ENCODE results near the gene FRS3.

Gene FRS3

DNA sequence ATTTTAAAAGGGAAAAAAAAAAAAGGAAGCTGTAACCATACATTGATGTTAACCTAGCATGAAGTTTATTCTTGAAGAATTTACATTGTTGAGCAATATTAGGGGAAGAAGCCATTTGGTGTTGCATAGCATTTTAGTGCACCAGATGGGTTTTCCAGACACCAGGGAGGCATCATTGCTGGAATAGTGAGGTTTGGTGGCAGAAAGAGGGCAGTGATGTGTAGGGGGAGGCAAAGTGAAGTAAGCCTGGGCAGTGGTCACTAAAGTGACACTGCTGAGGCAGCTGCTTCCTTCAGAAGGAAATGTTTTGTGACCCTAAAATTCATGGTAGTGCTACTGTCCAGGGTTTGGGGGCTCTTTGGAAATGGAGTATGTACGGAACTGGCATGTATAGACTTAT lies 10.3 kb upstream of the FRS3 start:
- DNase-seq: no peak

DNA sequence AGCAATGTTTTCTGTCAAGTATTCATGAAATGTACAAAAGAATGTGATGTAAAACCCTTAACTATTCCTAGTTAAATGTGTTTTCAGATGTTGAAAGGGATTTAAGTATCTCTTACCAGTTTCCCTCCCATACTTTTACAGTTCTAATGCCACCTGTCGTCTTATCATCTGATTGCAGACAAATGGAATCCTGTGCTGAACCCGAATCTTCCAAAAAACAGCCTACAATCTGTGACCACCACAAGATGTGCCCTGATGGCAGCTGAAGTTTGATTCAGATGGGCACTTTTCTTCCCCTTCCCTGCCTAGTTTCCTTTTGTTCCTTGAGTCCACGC lies 9.7 kb upstream of the FRS3 start:
- DNase-seq: no peak

DNA sequence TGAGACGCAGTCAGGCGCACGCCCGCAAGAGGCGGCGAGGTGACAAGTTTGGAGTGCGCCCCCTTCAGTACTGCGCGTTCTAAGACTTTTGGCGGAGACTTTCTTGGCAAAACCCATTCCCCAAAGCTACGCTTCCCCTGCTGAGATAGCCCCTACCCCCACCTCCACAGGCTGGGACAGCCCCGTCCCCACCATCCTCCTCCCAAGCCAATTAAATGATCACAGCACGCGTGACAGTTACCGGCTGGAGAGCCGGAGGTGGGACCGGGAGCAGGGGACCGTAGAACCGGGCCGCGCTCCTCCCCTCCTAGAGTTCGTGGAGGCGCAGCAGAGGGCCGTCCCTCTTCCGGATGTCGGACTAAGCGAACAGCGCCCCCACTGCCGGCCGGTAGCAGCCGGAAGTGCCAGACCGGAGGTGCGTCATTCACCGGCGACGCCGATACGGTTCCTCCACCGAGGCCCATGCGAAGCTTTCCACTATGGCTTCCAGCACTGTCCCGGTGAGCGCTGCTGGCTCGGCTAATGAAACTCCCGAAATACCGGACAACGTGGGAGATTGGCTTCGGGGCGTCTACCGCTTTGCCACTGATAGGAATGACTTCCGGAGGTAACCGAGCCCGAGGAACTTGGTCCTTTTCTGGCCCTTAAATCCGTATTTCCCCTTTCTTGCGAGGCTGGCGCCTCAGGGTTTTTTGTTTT lies 7.7 kb upstream of the FRS3 start, which contains the start of gene TOMM6:
Gene TOMM6, plus strand, starts transcription at position 476 of the 699 bp plus-strand sequence. Its CDS starts 4 bp downstream, at position 480.
- peak; percentile 97 for DNase-seq

DNA sequence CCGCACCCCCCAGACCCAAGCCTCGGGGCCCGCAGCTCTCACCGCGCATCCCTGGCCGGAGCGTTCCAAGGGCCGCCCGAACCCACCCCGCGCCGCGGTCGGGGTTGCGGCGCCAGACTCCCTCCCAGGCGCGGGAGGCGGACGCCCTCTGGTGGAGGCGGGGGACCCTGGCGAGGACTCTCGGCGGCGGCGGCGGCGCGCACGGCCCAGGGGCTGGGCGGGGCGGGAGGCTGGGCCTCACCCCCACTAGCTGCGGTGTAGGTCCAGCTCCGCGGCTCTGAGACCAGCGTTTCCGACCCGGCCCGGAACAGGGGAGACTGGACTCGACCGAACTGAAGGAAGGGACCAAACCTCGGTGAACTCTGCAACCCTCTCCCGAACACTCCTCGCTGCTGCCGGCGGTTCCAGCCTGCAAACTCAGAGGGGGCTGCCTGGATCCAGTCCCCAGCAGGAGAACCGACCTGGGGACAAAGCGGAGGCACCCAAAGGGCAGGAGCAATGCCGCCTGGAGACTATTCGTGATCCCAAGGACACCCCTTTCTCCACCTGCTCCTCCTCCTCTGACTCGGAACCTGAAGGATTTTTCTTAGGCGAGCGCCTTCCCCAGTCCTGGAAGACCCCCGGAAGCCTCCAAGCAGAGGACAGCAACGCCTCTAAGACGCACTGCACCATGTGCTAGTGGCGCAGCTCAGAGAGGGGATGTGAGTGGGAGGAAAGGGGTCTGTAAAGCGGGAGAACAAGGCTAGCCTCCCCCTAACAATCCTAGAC lies 6.9 kb upstream of the FRS3 start:
- DNase-seq: peak; percentile 92

DNA sequence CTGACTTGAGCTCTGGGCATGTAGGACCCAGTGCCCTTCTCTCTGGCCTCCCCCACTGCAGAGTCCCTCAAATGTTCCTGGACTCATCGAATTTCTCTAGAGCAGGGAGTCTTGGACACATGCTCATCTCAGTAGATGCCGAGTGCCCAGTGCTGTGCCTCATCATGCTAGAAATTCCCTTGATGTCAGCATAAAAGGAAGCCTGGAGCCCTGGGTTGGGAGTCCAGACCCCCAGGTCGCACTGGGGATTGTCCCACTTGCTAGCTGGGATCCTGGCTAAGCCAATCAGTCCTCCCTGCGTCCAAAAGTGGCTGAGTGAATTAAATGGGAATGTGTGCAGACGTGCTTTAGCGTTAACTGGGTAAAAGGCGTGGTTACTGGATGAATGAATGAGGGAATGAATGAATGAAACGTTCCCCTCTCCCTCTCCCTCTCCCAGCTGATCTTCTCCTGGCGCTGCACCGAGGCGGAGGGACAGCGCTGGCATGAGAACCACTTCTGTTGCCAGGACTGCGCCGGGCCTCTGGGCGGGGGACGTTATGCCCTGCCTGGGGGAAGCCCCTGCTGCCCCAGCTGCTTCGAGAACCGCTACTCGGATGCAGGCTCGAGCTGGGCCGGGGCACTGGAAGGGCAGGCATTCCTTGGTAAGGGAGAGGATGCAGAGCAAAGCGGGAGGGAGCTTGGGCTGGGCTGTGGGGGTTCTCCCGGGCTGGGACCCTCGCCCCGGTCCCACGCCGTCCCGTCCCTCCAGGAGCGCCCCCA lies 6.2 kb upstream of the FRS3 start:
- peak; percentile 30 for DNase-seq

DNA sequence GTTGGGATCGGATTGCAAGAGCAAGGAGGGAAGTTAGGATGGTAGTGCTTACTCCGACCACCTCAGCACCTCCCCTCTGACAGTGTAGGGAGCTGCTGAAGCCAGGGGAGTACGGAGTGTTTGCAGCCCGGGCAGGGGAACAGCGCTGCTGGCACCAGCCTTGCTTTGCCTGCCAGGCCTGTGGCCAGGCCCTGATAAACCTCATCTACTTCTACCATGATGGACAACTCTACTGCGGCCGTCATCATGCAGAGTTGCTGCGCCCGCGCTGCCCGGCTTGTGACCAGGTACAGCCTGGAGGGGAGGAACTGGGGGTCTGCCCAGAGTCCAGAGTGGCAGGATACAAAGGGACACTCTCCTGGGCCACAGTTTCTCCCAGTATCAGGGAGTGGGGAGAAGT lies 5.6 kb upstream of the FRS3 start:
- no peak for DNase-seq

DNA sequence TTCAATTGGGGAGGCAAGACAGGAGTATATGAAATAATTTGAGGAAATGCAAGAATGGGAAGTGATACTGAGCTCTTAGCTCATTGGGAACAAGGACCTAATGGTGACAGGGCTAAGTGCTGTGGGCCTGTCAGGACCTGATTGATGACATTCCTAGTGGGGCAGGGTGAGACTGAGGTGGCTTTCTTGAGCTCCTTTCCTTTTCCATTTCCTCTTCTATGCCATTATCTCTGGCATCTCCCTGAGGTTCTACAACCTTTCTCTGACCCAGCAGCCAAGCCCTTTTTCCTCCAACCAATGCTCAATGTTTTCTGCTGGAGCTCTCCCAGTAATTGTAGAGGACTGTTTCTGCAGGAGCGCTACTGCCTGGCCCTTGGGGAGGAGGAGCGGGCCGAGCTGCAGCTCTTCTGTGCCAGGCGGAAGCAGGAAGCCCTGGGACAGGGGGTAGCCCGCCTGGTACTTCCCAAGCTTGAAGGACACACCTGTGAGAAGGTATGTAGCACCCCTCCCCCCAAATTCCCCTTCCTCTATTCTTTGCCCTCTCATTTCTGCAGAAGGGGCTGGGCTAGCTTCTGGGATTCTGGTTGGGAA lies 5.0 kb upstream of the FRS3 start:
- no peak for DNase-seq

DNA sequence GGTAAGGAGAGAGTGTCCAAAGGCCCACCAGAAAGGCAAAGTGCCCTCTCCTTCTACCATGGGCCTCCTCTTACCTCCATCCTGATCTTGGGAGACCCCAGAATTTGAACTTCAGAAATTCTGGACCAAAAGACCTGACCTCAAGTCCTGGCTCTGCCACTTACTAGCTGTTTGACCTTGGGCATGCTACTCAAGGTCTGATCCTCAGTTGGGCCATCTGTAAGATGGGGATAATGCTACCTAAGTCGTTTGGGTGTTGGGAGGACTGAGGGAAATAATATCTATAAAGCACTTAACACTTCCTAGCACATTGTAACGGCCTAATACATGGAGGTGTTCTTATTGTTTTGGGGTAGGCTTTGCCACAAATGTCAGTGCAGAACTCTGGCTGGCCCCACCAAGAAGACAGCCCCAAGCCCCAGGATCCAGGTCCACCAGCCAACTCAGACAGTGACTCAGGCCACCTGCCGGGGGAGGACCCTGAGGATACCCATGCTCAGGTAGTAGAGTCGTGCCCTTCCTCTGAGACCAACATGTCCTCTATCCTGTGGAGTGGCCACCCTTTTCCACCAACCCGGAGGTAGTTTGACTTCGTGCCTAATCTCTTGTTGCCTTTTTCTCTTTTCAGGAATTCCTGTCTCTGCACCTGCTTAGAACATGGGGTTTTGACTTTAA lies 3.5 kb upstream of the FRS3 start:
- no peak for DNase-seq

DNA sequence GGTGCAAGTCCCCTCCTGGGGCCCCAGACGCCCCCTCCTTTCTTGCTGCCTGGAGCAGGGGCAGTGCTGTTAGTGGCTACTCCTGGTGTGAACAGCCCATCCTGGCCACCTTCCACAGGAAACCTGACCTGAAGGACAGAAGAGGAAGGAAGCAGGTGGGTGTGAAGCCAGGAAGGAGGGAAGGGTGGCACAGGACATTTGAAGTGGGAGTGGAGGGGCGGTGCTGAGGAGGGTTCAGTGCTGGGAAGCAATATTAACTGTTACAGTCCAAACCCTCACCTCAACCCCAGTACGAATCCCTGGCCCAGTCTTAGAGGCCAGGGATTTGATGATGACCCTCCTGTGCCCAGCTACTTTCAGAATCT lies 1.6 kb upstream of the FRS3 start:
- DNase-seq: no peak

DNA sequence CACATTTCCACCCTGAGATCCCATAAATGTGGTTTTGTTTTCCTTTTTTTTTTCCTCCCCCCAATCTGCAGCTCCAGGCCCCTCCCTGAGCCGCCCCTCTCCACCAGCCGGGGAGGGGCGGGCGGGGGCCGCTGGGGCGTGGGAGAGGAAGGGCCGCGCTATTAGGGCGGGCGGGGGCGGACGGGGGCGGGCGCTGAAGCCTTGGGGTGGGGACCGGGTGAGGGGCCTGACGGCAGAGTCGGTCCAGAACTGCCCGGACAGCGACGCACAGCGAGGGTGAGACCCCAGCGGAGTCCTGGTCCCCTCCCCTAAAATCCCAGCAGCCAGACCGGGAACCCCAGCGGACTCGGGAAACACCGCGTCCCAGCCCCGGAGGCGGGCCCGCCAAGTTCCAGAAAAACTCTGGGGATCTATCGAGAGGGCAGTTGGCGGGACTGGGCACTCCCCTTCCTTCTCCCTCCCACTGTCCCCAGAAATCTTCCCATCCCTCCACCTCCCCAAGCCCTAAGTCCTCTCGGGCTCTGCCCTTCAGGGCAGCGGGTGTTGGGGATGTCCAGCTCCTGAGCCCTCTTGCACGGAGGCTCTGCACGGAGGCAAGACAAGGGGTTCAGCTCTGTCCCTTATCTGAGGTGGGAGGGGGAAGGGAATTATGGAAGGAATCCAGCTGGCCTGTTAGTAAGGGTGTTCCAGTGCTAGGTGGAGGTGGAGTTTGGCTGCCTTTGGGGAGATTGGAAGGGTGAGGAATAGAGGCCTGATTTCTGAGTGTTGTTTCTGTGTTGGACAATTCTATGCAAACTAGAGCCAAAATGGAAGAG lies 1.1 kb upstream of the FRS3 start, which contains the start of gene PRICKLE4:
Gene PRICKLE4, plus strand, starts transcription at position 232 of the 815 bp plus-strand sequence. CDS start 2,692 bp downstream, outside the sequence.
- DNase-seq: peak; percentile 16

DNA sequence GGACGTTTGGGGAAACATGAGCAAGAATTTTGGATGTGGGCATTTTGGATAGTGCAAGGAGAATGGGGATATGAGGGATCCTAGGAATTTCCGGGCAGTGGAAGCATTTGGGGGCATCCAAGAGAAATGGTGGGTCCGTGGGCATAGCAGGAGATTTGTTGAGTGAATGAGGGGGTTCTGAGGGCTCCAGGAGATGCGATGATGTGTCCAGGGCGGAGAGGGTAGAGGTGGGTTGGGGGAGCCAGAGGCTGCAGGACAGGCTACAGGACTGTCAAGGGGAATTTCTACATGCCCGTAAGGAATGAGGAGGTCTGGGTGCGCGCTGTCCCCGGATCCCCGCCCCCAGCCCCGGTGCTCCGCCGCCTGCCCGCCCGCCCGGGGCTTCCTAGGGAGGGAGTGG lies 364 bp downstream of the FRS3 start:
- DNase-seq: no peak

DNA sequence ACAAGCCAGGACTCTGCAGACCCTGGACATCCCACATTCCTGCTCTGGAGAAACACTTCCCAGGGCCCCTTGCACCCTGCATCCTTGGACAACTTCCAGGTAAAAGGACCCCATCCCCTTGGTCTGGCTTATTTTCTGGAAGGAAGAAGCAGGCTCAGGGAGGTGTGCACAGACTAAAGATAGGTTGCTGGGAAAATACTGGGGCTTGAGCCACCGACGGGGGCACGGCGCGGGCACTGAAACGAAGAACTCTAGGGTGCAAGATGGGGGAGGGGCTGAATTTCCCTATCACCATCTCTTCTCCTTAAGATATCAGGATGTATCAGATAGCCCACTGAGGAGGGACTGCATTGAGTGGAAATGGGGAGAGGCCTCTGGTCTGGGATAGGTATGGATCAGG lies 805 bp downstream of the FRS3 start:
- DNase-seq: no peak

DNA sequence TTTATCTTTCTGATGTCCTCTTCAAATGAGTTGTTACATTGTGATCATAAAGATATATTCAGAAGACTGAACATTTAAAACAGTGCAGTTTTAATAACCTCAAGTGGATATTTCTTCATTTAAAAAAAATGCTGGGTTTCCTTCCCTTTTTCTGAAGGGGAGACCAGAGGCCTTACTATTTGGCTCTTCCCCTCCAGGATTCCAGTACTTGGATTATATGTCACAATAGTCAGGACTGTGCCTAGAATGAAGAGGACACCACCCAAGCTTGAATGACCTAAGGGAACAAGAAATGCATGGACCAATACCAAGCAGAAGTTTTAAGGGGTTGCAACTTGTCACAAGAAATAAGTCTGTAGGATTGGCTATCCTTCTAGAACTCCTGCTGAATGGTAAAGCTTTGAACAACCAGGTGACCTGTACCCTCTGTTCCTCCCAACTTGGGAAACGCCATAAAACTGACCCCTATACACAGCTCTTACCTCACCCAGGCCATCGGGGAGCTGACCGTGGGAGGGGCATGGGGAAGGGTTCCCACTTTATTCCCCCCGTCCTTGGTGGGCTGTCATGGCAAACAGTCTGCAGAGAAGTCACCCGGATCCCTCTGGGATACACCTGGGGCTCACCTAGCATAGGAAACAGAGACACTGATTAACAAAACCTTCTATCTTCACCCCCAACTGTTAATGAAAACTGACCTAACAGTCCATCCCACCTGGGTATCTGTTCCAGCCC lies 2.0 kb downstream of the FRS3 start:
- DNase-seq: no peak

DNA sequence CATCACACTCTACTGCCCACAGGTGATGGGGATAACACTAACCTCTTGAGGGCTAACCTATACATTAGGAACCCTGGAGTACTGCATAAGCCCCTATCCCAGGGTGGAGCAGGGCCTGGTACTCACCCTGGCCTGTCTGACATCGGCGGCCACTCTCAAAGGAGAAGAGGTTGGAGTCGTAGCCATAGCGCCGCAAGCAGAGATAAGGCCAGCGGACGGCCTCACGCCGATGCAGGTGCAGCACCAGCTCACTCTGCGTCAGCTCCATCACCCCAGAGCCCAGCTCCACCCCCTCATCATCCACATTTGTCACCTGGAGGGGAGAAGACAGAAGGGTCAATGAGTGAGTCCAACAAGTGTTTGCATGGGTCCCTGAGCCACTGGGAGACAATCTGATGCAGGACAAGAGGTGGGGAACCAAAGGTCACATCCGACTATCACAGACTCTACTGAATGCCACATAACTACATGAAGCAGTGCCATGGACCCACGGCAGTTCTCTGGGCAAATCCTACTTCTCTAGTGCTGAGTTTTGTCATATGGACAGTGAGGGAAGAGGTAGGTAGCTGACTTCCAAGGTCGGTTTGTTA lies 4.3 kb downstream of the FRS3 start:
- no peak for DNase-seq

DNA sequence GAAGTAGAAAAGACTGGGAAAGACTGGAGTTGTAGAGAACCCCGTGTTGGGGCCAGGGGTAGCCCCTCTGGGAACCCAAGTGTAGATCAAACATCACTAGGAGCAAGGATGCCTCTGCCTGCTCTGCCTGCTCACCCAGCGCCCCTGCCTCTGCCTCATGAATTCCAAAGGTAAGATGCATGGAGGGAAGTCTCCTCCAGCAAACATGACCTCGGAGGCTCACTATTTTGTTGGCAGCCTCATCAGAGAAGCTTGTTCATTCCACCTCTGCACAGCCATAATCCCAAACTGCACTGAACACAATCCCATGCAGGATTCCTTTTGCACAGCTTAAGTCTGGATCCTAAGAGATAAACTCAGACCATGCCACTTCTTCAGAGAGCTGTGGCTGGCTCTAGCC lies 4.9 kb downstream of the FRS3 start:
- no peak for DNase-seq

DNA sequence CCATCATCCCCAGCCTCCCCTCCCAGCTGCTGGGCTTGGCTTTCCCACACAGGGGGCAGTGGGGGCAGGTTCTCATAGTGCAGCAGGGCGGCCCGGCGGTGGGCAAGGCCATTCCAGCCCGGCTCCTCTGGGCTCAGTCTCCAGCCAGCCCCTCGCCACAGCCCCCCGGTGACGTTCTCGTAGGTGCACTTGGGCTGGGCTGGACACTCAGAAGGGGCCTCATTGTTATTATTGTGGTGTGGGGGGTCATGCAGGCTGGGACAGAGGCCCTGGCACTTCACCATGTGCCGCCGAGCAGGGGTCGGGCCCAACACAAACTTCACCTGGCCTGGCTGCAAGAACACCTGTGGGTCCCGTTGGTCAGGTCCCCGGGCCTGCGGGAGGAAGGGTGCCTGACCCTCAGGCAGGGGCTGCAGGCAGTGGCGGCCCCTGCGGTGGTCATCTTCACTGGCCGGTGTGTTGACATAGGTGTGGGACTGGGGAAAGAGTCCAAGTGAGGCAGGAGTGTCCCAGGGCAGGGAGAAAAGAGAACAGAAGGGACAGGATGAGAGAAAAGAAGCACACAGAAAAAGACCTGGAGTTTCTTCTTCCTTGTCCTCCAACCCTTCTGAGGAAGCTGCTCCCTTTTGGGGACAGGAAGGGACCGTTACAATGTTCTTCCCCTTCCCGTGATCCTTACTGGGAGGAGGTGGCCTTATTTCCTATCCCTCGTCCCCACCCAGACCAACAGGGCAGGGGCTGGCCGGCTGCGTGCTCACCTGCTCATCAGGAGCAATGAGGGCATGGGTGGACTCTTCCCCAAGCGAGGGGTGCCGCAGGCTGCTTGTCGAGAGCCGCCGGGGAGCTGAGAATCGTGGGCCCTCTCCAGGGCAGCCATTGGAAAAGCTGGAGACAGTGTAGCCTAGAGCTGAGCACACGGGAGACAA lies 8.4 kb downstream of the FRS3 start:
- no peak for DNase-seq

DNA sequence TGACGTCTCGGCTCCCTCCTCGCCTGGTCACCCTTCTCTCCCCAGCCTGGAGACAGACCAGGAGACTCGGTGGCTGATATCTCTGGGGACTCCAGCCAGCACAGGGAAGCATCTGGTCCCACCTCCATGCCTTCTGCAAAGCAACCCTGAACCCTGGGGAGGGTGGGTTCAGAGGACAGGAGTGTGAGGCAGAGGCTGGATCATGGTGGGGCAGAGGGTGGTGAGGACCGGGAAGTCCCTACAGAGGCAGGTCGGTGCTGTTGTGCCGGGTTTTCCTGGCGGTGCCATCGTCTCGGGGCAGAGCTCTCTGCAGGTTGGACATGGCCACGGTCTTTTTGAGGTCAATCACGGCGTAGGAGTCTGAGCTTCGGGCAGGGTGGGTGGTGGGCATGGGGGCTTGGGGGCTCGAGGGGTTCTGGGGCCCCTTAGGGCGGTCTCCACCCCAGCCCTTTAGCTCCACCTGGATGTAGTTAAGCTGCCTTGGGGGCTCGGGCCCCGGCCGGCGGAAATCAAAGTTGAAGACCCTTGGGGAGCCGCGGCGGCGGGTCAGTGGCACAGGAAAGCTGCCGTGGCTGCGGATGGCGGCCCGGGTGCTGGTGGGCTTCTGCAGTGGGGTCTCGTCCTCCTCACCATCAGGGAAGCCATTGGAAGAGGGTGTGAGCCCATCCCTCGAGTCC lies 9.2 kb downstream of the FRS3 start:
- DNase-seq: no peak

DNA sequence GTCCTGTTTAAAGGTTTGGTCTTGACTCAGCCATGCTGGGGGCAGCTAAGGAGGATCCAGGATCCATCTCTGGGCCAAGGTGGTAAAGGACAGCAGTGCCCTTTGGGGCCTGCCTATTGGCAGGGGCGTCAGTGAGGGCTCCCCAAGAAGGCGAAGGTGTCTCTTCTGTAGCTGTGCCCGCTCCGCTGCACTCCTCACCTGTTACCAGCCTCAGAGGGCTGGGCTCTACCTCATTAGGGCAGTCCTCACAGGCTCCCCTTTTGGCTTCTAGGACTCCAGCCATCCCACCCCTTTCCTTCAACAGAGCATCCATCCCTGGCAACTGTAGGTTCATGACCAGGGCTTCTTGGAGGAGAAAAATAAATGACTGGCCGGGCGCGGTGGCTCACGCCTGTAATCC lies 10.3 kb downstream of the FRS3 start:
- DNase-seq: no peak
